Stomach (tissue), 4 donors: ENCODE measurements around the gene KCNJ14.

Experiments
- CTCF ChIP-seq, 7 experiments: fragments of 450-650 bp in 4 of 7; fragments of 200-600 bp in 3 of 7; sonication (generic) in 3 of 7; IDR thresholded peaks; one replicate each; pipeline ENCODE4 v1.5.1; 2016 to 2019; ENCODE audit warnings: antibody characterized with exemption in 7 of 7, control low read depth in 2 of 7, mild to moderate bottlenecking in 1 of 7
- EP300 ChIP-seq: sonication (generic); formaldehyde crosslinking; IDR thresholded peaks from one replicate; pipeline ENCODE4 v1.6.1; 2017; ENCODE audit warnings: antibody characterized with exemption
- POLR2A ChIP-seq, 4 donors: fragments of 450-650 bp; IDR thresholded peaks; one replicate each; pipeline ENCODE4 v1.6.1; 2016; ENCODE audit warnings: antibody characterized with exemption in 4 of 4, control low read depth in 2 of 4, mild to moderate bottlenecking in 1 of 4, moderate library complexity in 1 of 4
- POLR2AphosphoS5 ChIP-seq, 3 donors: sonication (generic); formaldehyde crosslinking; IDR thresholded peaks; one replicate each; pipeline ENCODE4 v1.6.1; 2016; ENCODE audit warnings: antibody characterized with exemption in 3 of 3

GRCh38 chr19:48417421-48417820, 38.0 kb upstream of the KCNJ14 start:
- TF ChIP-seq POLR2A (IDR thresholded peaks at IDR 0.05), result no peak
- no peak for TF ChIP-seq CTCF (IDR thresholded peaks at IDR 0.05)
- TF ChIP-seq POLR2AphosphoS5 (IDR thresholded peaks at IDR 0.05), result no peak
- TF ChIP-seq EP300, result no peak
